Right renal cortex interstitium (tissue), 3 donors: ENCODE measurements around the gene SORCS2. TPM values are rescaled to one million over a fixed set of nuclear protein-coding genes. Genes with fewer than 3 reads are reported as not detected.

Source experiments
- DNase-seq, 3 donors: peaks; one replicate each; pipeline ENCODE4 v3.0.0-alpha.2; 2013; ENCODE audit warnings: low read depth in 3 of 3, low spot score in 2 of 3
- polyA plus RNA-seq, 3 donors: library from polyadenylated mRNA; unstranded; fragments of 120-200 nt; gene quantifications; one replicate each; pipeline ENCODE4 v1.2.1, GENCODE V29; 2013; ENCODE audit not compliant: insufficient read length in 3 of 3

The SORCS2 gene
- polyA plus RNA-seq, 3 donors, result 6.6 to 7.9 (median 7.0) TPM

DNA sequence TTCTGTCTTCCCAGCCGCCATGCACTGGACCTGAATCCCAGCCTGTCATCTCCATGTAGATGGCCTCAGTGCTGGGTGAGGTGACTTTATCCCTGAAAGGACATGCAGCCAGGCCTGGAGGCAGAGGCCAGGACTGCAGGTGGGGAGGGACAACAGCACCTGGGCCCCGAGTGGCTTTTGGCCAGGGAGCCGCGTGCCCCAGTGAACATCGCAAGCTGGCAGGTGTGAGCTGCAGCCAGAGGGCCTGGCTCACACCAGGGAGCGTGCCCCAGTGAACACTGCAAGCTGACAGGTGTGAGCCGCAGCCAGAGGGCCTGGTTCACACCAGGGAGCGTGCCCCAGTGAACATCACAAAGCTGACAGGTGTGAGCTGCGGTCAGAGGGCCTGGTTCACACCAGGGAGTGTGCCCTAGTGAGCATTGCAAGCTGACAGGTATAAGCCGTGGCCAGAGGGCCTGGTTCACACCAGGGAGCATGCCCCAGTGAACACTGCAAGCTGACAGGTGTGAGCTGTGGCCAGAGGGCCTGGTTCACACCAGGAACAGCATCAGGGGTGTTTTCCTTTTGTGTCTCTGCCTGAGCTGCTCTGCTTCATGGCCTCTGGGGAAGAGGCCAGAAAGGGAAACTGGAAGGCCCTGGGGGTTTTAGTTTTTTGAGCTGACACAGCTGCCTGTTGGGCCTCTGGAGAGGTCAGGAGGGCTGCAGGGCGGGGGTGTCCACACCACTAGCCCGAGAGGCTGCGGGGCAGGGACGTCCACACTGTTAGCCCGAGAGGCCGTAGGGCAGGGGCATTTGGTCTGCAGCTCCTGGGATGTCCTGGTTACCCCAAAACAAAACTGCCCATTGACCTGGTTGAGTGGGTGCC lies 265.1 kb downstream of the SORCS2 start:
- no peak for DNase-seq

DNA sequence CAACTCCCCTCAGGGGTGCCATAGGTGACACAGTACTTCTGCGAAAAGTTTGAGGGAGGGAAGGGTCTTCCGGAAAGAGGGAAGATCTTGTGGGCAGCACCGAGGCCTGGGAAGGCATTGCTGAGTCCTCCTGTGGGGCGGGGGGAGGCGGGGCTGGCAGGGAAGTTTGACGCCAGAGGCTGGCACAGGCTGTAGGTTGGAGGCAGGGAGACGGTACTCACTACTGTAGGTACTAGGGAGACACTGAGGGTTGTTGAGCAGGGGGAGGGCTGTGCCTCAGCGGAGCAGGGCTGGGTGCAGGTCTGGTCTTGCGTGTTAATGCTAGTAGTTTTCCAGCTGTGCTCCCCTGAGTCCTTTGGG lies 265.7 kb downstream of the SORCS2 start:
- DNase-seq, result no peak

DNA sequence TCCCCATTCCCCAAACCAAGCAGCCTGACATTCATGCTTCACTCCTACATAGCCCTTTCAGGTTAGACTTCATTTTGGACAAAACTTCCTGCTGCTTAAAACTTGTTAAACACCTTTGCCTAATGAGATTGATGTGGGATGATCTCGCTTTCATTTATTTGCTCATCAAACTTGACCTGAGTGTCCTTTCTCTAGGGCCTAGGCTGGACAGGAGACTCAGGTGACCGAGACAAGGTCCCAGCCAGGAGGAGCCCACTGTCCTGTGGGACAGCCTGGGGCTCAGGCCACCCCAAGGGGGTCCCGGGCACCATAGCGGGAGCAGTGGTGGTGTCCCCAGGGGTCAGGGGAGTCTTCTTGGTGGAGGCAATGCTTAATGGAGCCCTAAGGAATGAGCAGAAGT lies 266.1 kb downstream of the SORCS2 start:
- DNase-seq, result no peak

DNA sequence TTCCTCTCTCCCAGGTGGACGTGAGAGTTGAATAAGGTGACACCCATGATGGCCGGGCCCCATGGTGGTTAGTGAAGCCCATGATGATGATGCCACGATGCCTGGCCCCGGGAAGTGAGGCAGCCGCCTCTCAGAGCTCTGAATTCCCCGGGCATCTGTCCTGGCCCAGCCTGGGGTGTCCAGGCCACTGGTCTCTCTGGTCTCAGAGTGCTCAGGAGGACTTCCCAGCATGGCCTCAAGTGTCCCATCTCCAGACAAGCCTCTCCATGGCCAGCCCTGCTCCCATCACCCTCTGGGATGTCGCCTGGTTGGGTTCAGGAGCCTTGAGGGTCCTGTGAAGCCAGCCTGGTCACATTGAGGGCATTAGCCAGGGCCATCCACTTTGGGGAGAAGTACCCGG lies 267.1 kb downstream of the SORCS2 start:
- no peak for DNase-seq

DNA sequence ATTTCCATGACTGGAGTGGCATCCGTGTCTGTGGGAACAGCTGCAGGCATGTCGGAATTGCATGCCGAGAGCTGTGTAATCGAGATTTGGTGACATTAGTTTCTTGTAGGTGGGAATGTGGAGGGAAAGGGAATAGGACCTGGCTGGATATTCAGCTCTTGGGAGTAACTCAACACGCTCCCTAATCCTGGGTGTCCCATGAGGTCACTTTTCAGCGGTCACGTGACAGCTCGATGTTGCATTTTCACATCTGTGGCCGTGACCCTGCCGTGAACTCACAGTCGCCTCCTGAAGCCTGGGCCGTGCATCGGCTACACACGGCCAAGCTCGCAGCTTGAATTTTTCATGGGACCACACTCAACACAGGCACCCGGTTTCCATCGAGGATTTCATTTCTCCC lies 268.2 kb downstream of the SORCS2 start:
- peak in 1 of 3 donors; percentile 30 for DNase-seq

DNA sequence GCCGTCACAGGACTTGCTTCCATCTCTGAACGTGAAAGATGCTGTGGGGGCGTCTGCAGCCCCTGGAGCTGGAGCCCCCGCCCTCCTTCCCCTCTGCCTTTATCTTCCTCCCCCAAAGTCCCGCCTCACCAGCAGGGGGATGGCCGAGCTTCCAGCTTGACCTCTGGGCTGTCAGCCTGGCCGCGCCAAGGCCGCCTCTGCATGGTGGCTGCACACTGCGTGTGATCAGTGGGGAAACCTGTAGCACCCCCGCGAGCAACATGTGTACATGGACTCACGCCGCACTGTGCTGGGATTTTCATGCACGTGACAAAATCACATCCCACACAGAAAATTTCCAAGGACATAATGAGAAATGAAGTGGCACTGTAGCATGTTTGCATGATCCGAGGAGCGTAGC lies 268.9 kb downstream of the SORCS2 start:
- no peak for DNase-seq

DNA sequence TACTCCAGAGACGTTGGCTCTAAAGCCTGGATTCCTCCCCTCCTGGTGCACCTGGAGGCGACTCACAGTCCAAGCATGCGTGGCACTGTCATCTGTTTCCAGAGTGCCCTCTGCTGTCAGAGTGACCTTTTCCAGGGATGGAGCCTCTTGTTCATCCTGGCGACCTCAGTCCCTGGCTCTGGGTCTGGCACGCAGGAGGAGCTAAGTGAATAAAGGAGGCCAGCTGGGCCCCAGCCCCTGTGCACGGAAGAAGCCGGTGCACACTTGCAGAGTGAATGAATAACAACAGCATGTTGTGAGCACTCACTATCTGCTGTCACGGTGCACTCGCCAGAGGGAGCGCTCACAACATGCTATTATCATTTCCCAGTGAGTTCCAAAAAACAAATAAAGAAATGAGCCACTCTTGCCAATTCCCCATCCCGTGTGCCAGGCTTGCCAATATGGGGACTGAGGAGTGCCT lies 270.2 kb downstream of the SORCS2 start:
- no peak for DNase-seq

DNA sequence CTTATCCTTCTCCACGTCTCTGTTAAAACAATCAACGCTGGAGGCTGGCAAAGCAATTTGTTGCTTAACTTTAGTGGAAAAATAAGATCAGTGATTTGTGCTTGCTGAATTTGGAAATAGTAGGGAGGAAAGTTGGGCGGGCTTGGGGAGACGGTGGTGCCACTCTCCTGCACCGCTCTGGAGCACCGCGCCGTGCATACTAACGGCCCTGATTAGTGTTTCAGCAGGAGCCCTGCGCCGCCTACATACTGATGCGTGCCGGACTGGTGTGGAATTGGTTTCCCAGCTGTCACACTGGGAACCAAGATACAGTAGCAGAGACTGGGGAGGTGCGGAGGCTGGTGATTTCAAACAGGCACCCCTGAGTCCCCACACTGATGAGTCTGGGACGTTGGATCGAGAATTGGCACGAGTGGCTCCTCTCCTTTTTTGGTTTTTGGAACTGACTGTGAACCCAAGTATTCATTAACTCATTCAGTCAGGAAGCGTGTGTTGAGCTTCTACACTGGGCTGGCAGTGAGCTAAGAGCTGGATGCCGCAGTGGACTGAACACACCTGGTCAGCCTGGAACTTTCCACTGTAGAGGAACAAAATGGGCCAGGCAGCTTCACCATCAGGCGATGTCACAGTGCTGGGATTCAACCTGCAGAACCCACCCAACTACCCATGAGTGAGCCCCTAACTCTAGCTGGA lies 271.4 kb downstream of the SORCS2 start:
- DNase-seq, result no peak

DNA sequence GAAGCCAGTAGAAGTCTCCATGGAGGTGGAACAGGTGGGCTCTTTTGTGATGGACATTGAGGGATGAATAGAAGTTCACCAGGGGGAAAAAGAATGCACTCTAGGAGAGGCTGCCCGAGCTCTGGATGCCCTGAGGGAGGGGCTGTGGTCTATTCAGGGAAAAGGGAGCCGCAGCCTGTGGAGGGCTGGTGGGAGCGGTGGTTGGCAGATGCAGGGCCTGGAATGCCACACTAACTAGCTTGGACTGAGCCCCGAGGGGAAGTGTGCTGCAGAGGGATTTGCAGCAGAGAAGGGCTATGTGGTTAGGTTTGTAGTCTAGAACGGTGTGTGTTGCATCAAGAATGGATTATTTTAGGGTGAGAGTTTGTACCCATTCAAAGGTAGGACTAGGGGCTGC lies 271.9 kb downstream of the SORCS2 start:
- DNase-seq, result no peak

DNA sequence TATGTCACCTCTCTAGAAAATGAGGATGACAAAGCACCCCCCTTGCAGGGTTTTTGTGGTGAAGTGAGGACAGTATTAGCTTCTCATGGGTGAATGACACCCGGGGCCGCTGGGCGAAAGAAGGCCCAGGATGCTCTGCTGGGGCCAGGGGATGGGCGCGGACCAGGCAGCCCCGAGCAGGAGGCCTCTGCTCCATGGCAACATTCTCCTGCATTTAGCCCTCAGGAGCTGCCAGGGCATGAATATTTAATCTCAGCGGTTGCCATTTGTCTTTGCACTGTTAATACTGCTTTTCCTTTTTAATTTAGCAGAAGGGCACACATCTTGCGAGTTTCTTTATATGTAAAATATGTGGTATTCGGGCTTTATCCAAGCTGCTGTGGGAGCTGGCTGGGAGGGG lies 272.7 kb downstream of the SORCS2 start:
- DNase-seq, result no peak

DNA sequence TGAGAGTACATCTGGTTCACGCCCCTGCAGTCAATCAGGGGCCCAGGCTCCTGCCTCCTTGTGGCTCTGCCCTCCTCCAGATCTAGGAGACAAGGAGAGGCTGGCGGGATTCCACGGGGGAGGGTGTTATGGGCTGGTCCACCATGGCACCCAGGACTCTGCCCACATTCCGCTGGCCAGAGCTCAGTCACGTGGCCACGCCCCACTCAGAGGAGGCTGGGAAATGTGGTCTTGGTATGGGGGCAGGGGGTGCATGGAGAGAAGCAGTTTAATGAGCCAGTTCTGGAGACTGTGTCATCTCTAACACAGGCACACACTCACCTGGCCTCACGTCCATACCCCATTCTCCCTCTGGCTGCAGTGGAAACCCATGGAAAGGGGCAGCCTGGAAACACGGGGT lies 273.9 kb downstream of the SORCS2 start:
- DNase-seq, result no peak

DNA sequence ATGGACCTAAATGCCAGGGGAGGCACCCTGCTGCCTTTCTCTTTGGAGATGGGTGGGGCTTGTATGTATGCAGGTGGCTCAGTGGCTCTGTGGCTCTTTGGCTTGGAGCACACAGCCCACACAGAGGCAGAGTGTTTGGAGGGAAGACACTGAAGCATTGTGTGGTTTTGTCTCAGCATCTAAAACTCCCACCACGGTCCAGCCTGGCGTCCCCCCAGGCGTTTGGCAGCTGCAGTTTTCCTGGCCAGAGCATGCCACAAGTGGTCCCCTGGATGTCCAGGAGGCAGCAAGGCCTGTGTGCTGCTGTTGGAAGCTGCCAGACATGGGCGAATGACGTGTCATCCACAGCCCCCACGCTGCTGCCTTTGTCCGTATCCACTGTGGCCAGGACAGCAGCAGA lies 274.6 kb downstream of the SORCS2 start:
- no peak for DNase-seq

DNA sequence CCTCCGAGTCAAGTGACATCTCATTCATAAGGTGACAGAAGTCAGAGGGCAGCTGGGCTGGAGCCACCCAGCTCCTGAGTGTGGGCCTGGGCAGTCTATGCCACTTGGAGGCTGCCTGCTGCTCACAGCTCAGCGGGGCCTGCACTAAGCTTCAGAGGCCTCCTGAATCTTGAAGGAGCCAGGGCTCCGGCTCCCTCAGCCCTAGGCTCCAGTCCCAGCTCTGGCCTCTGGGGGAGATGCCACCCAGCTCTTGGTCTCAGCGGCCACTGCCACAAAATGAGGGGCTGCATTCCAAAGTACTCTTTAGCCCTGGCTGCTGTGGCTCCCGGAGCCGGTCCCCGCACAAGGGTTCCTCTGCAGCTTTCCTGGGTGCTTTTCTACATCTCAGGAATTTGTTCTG lies 275.1 kb downstream of the SORCS2 start:
- no peak for DNase-seq

DNA sequence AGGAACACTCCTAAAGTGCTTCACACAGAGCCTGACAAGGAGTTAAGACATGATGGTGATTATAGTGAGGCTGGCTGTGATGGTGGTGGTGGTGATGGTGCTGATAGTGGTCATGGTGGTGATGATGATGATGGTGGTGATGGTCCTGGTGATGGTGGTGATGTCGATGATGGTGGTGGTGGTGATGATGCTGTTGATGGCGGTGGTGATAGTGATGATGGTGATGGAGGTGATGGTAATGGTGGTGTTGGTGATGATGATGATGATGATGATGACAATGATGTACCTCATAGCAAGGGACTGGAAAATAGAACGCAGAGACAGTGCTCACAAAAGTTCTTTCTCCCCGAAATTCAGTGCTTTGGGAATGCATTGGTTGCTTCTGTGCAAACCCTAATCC lies 276.7 kb downstream of the SORCS2 start:
- no peak for DNase-seq

DNA sequence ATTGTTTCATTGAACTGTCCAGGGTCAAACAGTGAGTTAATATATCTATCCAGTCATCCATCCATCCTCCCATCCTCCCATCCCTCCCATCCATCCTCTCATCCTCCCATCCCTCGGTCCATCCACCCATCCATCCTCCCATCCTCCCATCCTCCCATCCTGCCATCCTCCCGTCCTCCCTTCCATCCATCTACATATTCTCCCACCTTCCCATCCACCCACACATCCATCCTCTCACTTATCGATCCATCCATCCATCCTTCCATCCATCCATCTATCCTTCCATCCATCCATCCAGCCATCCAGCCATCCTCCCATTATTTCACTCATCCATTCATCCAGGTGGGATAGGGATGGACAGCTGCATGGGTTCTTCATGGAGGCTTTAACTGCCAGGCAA lies 277.8 kb downstream of the SORCS2 start:
- DNase-seq, result no peak

DNA sequence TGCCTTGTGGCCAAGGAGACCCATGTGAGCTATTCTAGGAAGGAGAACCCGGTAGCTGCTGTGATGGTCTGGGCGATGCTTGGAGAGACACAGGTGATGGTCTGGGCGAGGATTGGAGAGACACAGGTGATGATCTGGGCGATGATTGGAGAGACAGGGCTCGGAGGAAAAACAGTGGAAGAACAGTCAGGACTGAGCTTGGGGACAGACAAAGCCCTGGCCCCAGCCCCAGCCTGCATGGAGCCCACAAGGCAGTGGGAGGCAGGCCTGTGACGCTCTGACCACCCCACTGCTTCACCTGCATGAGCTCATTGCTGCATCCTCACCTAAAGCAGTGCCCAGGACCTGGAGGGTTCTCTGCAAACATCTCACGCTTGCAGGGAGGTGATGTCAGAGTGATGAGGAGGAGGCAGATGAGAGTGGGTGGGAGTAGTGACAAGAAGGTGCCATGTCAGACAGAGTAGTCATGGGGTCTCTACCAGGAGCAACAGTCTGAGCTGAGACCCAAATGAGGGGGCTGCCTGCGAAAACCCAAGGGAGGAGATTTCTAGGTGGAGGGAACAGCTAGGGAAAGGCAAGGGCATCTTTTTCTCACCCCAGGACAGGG lies 278.3 kb downstream of the SORCS2 start:
- DNase-seq, result no peak

DNA sequence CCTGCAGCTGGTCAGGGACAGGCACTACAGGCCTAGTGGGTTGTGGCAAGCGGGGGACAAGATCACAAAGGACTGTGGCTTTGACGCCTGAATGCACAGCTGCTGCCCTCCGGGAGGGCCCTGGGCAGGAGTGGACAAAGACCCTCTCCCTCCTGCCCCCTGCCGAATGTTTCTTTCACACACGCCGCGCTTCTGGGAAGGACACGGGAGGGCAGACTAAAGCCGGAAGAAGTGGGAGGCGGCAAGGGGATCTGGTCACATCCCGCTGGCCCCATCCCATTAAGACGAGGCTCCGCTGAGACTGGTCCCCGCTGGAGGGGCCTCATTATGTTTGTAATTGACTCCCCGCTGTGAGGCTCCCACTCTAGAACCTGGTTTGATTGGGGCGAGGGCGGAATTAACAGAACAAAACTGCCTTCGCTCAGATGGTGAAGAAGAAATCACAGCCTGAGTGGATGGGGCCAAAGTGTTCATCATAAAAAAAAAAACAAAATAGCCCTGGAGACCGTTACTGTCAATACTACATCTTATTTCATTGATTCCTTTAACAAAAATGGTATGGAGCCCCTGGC lies 280.2 kb downstream of the SORCS2 start:
- DNase-seq, result peak in 1 of 3 donors; percentile 33

DNA sequence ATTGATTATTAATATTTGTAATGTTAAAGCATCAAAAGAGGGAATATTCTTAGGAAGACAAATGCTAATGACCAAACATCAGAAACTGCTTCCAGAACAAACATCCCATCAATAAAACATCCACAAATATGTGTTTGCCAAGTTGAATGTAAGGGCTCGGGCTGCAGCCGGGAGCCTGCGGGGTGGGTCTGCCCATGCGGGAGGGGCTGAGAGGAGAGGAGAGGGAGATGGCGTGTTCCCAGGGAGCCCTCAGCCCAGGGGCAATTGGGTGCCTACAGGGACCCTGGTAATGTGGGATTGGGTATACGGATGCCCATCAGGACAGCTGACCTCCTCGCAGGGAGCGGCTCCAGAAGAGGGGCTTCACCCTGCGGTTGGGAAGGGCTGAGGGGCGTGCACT lies 280.7 kb downstream of the SORCS2 start:
- DNase-seq, result no peak

DNA sequence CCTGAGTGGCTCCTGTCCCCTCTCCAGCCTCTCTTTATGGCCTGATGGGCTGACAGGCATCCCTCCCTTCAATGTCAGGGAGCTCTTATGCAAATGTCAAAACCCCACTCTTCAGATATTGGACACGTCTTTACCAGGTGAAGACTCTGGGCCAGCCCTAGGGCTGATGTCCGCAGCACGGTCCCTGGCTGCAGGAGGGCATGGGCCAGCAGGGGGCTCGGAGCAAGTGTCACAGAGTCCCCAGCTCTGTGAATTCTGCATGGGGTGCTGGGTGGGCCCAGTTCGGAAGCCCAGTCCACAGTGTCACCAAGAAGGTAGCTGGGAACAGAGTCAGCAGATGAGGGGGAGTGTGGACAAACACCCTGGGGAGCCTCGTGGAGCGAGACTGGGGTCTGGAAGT lies 282.0 kb downstream of the SORCS2 start:
- no peak for DNase-seq

DNA sequence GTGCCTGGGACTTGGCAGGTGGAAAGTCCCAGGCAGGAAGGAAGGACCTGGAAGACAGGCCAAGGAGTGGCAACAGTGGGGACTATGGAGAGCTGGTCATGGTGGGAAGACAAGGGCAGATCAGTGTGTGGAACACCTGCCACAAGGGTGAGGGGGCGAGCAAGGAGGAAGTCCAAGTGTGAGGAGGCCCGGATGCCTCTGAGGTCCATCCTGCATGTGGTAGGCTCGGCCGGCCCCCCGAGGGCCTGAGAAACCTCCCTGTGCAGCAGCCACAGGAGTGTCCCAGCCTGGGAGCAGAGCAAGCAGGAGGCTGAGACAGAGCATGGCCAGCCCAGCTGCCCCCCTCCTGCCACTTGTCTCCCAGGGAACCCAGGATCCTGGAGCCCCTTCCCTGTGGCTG lies 282.9 kb downstream of the SORCS2 start:
- DNase-seq, result no peak

DNA sequence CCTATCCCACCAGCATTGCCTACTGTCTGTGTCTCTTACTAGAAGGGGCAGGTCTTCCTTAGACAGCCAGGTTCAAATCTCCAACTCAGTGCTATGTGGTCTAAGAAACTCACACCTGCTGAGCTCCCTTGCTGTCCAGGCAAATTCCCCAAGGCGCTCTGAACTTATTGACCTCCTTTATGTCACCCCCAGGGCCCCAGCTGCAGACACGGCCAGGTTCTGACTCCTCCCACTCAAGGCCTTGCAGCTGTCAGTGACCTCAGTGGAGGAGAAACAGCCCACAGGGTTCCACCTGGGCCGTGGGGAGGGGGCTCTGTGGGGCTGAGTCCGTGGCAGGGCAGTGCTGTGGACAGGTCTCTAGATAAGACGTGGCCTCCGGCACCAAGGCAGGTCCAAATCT lies 284.5 kb downstream of the SORCS2 start:
- DNase-seq, result no peak

DNA sequence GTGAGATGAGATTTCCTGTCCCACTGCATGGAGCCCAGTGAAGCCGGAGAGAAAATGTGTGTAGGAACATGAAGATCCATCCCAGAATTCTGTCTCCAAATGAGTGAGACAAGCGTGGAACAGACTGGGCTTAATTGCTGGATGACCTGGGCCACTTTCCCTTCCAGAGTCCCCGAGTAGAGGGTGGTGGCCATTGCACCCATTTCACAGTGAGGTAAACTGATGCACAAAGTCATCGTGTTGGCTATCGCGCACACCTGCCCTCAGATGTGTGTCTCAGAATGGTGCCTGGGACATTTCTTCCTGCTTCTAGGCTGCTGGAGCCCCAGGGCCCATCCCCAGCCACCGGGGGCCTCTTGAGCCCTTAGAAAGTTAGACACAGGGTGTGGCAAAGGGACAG lies 285.4 kb downstream of the SORCS2 start:
- no peak for DNase-seq
